HG03460 (cell line): ENCODE results near the gene TNK1.

Experiments
- ATAC-seq: cut with Tn5 transposase; IDR thresholded peaks from one replicate; pipeline ENCODE4 v1.9.1; 2021; ENCODE audit not compliant: unreplicated experiment

The TNK1 gene

GRCh38 chr17:7389924-7390910 is 9.3 kb downstream of the TNK1 start:
- ATAC-seq, result no peak

GRCh38 chr17:7391307-7391706 is 10.4 kb downstream of the TNK1 start:
- ATAC-seq, result no peak

GRCh38 chr17:7392696-7393612 is 12.1 kb downstream of the TNK1 start:
- no peak for ATAC-seq

- peak; percentile 43 for ATAC-seq
Observed at GRCh38 chr17:7393613-7394451, 12.9 kb downstream of the TNK1 start.

GRCh38 chr17:7394452-7395191 is 13.7 kb downstream of the TNK1 start, which contains the start of gene PLSCR3:
Gene PLSCR3 (minus strand): TSS chr17:7394525. CDS start chr17:7394110, 415 bp downstream.
- peak; percentile 68 for ATAC-seq

- no peak for ATAC-seq
Observed at GRCh38 chr17:7396147-7396546, 15.3 kb downstream of the TNK1 start.

GRCh38 chr17:7398612-7399011 is 17.7 kb downstream of the TNK1 start:
- ATAC-seq, result no peak

- no peak for ATAC-seq
Observed at GRCh38 chr17:7403043-7403726, 22.3 kb downstream of the TNK1 start.

- peak; percentile 20 for ATAC-seq
Observed at GRCh38 chr17:7403727-7403976, 22.8 kb downstream of the TNK1 start.

- ATAC-seq, result peak; percentile 91
Observed at GRCh38 chr17:7403977-7404736, 23.3 kb downstream of the TNK1 start, which contains the start of gene TMEM256. Gene TMEM256 (minus strand): TSS chr17:7404097. CDS start chr17:7404084, 13 bp downstream.

GRCh38 chr17:7404737-7405349 is 24.0 kb downstream of the TNK1 start:
- ATAC-seq, result peak; percentile 4

- ATAC-seq, result no peak
Observed at GRCh38 chr17:7405350-7406234, 24.7 kb downstream of the TNK1 start.

- no peak for ATAC-seq
Observed at GRCh38 chr17:7406235-7406825, 25.4 kb downstream of the TNK1 start.

GRCh38 chr17:7407082-7407481 is 26.2 kb downstream of the TNK1 start:
- no peak for ATAC-seq

- no peak for ATAC-seq
Observed at GRCh38 chr17:7407485-7408251, 26.8 kb downstream of the TNK1 start, which contains the start of gene NLGN2. Gene NLGN2 (plus strand): TSS chr17:7407845. CDS start chr17:7408256, 411 bp downstream.

GRCh38 chr17:7408252-7408727 is 27.4 kb downstream of the TNK1 start:
- ATAC-seq, result no peak
